DND-41 (cell line): ENCODE results near the gene NSF.
"Not testable (repeated sequence)": the region's sequence is repeated elsewhere in the genome, so short reads cannot be mapped to it uniquely, and the experiment has no call there.

ENCODE experiments used
- EZH2 ChIP-seq: IDR thresholded peaks from 3 replicates; pipeline ENCODE4 v1.6.1; 2012; ENCODE audit warnings: borderline replicate concordance, low read depth, mild to moderate bottlenecking, moderate library complexity, low read length, inconsistent platforms; ENCODE audit not compliant: severe bottlenecking
- TF ChIP-seq, protein P1 (sequence below): IDR thresholded peaks from 2 replicates; pipeline ENCODE4 v1.5.1; 2012; ENCODE audit warnings: borderline replicate concordance, low read length, moderate library complexity, mild to moderate bottlenecking; ENCODE audit not compliant: poor library complexity, severe bottlenecking; ENCODE audit errors: extremely low read depth

GRCh38 chr17:46548607-46549006 lies 41.9 kb upstream of the NSF start:
- TF ChIP-seq, protein P1, sequence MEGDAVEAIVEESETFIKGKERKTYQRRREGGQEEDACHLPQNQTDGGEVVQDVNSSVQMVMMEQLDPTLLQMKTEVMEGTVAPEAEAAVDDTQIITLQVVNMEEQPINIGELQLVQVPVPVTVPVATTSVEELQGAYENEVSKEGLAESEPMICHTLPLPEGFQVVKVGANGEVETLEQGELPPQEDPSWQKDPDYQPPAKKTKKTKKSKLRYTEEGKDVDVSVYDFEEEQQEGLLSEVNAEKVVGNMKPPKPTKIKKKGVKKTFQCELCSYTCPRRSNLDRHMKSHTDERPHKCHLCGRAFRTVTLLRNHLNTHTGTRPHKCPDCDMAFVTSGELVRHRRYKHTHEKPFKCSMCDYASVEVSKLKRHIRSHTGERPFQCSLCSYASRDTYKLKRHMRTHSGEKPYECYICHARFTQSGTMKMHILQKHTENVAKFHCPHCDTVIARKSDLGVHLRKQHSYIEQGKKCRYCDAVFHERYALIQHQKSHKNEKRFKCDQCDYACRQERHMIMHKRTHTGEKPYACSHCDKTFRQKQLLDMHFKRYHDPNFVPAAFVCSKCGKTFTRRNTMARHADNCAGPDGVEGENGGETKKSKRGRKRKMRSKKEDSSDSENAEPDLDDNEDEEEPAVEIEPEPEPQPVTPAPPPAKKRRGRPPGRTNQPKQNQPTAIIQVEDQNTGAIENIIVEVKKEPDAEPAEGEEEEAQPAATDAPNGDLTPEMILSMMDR: not testable (repeated sequence)
- TF ChIP-seq EZH2: not testable (repeated sequence)
